Lower leg skin (tissue), 4 donors: ENCODE measurements around the gene CTIF. TPM values are rescaled to one million over a fixed set of nuclear protein-coding genes. Genes with fewer than 3 reads are reported as not detected.

ENCODE experiments used
- DNase-seq, 2 donors: peaks; one replicate each; pipeline ENCODE4 v3.0.0-alpha.2; 2019; ENCODE audit warnings: low spot score in 2 of 2
- H3K4me3 ChIP-seq: fragments of 200-600 bp; sonication (generic); 2 replicates; pipeline ENCODE4 v1.5.1; 2017; ENCODE audit warnings: mild to moderate bottlenecking, low read depth; ENCODE audit not compliant: poor library complexity, severe bottlenecking
- POLR2A ChIP-seq, 2 donors: fragments of 450-650 bp; IDR thresholded peaks; one replicate each; pipeline ENCODE4 v1.6.1; 2016 to 2017; ENCODE audit warnings: antibody characterized with exemption in 2 of 2, mild to moderate bottlenecking in 1 of 2, moderate library complexity in 1 of 2
- WGBS, 2 donors: methylation state at CpG; one replicate each; pipeline ENCODE4 v1.1.5; 2018; 5-methylcytosine and 5-hydroxymethylcytosine counted together
- intact Hi-C: fragments of 100-400 bp; cut with DNase I; formaldehyde crosslinking; loops from one replicate; pipeline ENCODE4 v1.15.0; 2023; ENCODE audit warnings: low total_unique reads
- total RNA-seq, 4 donors: library from RNA; depleted of rRNA; stranded (reverse); fragments of >200 nt; gene quantifications; one replicate each; pipeline ENCODE4 v1.1.0, GENCODE V29; 2016
- TF ChIP-seq, protein P1 (sequence below), 3 donors: fragments of 450-650 bp; IDR thresholded peaks; one replicate each; pipeline ENCODE4 v1.5.1; 2016; ENCODE audit warnings: antibody characterized with exemption in 3 of 3, mild to moderate bottlenecking in 3 of 3, moderate library complexity in 2 of 3

The CTIF gene
- total RNA-seq, 4 donors from 2014 or later, result 22.6 to 44.0 (median 30.2) TPM

DNA sequence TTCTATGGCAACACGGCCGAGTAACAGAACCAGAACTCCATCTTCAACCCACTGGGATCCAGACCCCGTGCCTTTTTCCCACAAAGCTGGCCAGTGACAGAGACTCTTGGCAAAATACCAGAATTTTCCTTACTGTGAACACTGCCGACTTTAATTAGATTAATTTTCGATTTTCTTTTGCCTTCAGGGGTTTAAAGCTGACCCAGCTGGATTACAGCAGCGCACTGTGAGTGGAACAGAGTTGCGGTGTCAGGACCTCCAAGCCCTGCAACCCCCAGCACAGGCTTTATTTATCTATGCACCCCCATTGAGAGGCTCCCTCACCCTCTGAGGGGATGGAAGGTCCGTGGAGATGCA lies 36.4 kb downstream of the CTIF start:
- no peak overlapping the region for H3K4me3 ChIP-seq

DNA sequence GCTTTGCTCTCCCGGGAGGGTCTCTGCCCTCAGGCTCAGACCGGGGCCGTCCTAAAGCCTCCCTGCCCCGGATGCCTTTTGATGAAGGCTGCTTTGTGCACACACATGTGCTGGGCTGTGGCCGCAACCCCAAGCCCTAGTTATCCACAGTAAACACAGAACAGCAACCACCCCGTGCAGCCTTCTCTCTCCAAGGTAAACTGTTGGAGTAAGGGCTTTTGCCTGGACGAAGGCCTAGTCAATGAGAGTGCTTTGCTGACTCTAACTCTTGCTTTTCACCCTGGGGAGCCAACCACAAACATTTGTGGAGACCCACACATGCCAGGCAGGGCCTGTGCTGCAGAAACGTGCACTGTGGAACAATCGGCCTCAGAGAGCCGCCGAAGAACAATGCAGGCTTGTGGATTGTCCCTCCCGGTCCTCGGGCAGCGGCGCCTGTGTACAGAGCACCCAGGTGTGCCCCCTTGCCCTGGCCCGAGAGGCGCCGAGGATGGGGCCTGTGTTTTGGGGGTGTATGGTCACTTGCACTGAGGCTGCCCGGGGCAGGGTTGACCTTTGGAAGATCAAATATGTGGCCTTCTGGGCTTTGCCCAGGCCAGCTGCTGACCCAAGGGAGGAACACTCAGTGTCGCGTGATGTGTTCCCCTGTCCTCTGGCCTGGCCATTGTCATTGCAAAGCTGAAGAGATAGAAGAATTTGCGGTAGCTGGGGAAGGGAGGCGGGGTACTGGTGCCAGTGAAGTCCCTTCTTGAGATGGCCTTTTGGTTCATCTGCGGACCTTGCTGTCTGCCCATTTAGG lies 37.0 kb downstream of the CTIF start:
- 79 to 83% methylated on average over 18 to 24 of the region's 24 CpGs for WGBS, 2 donors
- no peak overlapping the region for H3K4me3 ChIP-seq
- no peak for TF ChIP-seq POLR2A (IDR thresholded peaks at IDR 0.05)
- TF ChIP-seq, protein P1, sequence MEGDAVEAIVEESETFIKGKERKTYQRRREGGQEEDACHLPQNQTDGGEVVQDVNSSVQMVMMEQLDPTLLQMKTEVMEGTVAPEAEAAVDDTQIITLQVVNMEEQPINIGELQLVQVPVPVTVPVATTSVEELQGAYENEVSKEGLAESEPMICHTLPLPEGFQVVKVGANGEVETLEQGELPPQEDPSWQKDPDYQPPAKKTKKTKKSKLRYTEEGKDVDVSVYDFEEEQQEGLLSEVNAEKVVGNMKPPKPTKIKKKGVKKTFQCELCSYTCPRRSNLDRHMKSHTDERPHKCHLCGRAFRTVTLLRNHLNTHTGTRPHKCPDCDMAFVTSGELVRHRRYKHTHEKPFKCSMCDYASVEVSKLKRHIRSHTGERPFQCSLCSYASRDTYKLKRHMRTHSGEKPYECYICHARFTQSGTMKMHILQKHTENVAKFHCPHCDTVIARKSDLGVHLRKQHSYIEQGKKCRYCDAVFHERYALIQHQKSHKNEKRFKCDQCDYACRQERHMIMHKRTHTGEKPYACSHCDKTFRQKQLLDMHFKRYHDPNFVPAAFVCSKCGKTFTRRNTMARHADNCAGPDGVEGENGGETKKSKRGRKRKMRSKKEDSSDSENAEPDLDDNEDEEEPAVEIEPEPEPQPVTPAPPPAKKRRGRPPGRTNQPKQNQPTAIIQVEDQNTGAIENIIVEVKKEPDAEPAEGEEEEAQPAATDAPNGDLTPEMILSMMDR (IDR thresholded peaks at IDR 0.05), result no peak
- DNase-seq, result no peak
- intact Hi-C loops, result no loop called here

More for the DNA sequence above, 36.4 kb downstream of the CTIF start:
- WGBS, 2 donors, result 51 to 54% methylated on average over 8 of the region's 8 CpGs
- TF ChIP-seq, protein P1 (IDR thresholded peaks at IDR 0.05), result no peak
- no peak for TF ChIP-seq POLR2A (IDR thresholded peaks at IDR 0.05)
- intact Hi-C loops, result no loop called here
- DNase-seq, result no peak

DNA sequence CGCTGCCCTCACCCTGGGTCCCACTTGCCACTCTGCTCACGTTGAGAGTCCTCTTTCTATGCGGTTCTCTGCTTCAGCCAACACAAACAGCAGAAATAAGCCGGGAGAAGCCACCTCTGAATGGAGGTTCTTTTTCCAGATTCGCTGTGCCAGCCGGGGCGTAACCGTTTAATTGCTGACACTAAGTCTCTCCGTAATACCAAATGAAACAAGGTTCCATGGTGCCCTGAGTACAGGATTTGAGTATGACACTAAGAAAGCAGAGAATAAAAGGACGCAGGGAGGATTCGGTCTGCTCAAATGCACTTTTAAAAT lies 37.6 kb downstream of the CTIF start:
- intact Hi-C loops, result no loop called here
- no peak overlapping the region for H3K4me3 ChIP-seq
- 80 to 92% methylated on average over 11 of the region's 11 CpGs for WGBS, 2 donors
- TF ChIP-seq POLR2A (IDR thresholded peaks at IDR 0.05), result no peak
- TF ChIP-seq, protein P1 (IDR thresholded peaks at IDR 0.05), result no peak
- no peak for DNase-seq

DNA sequence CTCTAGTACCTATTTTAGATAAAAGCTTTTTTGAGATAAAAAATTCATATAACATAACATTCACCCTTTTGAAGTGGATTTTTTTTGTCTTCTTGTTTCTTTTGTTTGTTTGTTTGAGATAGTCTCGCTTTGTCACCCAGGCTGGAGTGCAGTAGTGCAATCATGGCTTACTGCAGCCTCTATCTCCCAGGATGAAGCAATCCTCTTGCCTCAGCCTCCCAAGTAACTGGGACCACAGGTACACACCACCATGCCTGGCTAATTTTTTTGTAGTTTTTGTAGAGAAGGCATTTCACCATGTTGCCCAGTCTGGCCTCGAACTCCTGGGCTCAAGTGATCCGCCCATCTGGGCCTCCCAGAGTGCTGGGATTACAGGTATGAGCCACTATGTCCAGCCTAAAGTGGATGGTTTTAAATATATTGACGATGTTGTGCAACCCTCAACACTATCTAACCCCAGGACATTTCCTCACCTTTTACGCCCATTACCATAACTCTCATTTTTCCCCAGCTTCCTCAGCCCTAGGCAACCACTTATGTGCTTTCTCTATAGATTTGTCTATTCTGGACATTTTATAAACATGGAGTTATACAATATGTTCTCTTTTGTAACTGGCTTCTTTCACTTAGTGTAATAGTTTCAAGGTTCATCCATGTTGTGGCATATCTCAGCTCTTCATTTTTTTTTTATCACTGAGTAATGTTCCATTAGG lies 38.8 kb downstream of the CTIF start:
- intact Hi-C loops, result no loop called here
- WGBS, 2 donors, result 94 to 98% methylated on average over 5 of the region's 5 CpGs
- no peak for DNase-seq
- no peak overlapping the region for H3K4me3 ChIP-seq
- TF ChIP-seq POLR2A (IDR thresholded peaks at IDR 0.05), result no peak
- TF ChIP-seq, protein P1 (IDR thresholded peaks at IDR 0.05), result no peak

DNA sequence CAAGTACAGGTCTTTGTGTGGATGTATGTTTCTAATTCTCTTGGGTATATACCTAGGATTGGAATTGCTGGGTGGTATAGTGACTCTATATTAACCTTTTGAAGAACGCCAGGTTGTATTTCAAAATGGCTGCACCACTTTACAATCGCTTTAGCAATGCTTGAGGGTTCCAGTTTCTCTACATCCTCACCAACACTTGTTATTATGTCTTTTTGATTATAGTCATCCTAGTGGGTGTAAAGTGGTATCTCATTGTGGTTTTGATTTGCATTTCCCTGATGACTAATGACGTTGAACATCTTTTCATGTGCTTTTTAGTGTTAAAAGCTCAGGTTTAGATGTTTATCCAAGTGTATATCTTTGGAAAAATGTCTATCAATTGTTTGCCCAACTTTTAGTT lies 39.5 kb downstream of the CTIF start:
- H3K4me3 ChIP-seq, result no peak overlapping the region
- DNase-seq, result no peak
- WGBS, 2 donors, result 92 to 94% methylated on average over 3 of the region's 3 CpGs
- intact Hi-C loops, result no loop called here
- TF ChIP-seq POLR2A (IDR thresholded peaks at IDR 0.05), result no peak
- TF ChIP-seq, protein P1 (IDR thresholded peaks at IDR 0.05), result no peak
